ENCODE data around the gene SLC66A2. TPM values are rescaled to one million over a fixed set of nuclear protein-coding genes. Genes with fewer than 3 reads are reported as not detected.

Gene SLC66A2
- total RNA-seq, 1 experiment from 2014 or later, result 28.6 TPM

GRCh38 chr18:79852561-79853302 is 98.7 kb downstream of the SLC66A2 start:
- Histone ChIP-seq H3K27me3 (ENCODE audit: control insufficient read depth, insufficient read depth, low read length) (no peaks in the 10 kb centered on the region), H3K36me3 (replicated peaks; ENCODE audit: control insufficient read depth, insufficient read depth, low read length) (no peaks in the 10 kb centered on the region), H3K4me3 (ENCODE audit: insufficient read depth, low read depth, low read length) (no peak overlapping the region)
- DNase-seq, result peak; percentile 53

Other genes with a start within 250 kb of the SLC66A2 start
- gene KCNG2, start 153.7 kb downstream of the SLC66A2 start, total RNA-seq (2014; rRNA removed; shearing (Covaris generic)), result 0.14 and 0.18 TPM in 2 replicates
- 1.6 and 2.8 TPM in 2 replicates for gene HSBP1L1, start 13.0 kb upstream of the SLC66A2 start, total RNA-seq (2014; rRNA removed; shearing (Covaris generic))
- gene TXNL4A, start 36.9 kb upstream of the SLC66A2 start, total RNA-seq (2014; rRNA removed; shearing (Covaris generic)), result 80.2 and 98.4 TPM in 2 replicates
- 37.2 and 45.2 TPM in 2 replicates for gene RBFA, start 82.8 kb upstream of the SLC66A2 start, total RNA-seq (2014; rRNA removed; shearing (Covaris generic))
- 45.5 and 49.2 TPM in 2 replicates for gene ADNP2, start 157.6 kb upstream of the SLC66A2 start, total RNA-seq (2014; rRNA removed; shearing (Covaris generic))